WTC11 (cell line): ENCODE results near the gene ZNRF1.

Experiments used
- CTCF ChIP-seq: fragments of 200-600 bp; IDR thresholded peaks from 2 replicates; pipeline ENCODE4 v1.8.0; 2022; ENCODE audit warnings: antibody characterized with exemption
- HMGA2 ChIP-seq: fragments of 250-450 bp; sonication (Bioruptor Pico); IDR thresholded peaks from 2 replicates; pipeline ENCODE4 v1.4.0; 2021; ENCODE audit warnings: mild to moderate bottlenecking, moderate library complexity
- SMAD3 ChIP-seq: sonication (generic); formaldehyde crosslinking; IDR thresholded peaks from 2 replicates; pipeline ENCODE4 v1.8.0; 2022; ENCODE audit warnings: missing genetic modification reagents, mild to moderate bottlenecking, borderline replicate concordance
- ZMAT4 ChIP-seq: fragments of 250-450 bp; sonication (Bioruptor Pico); IDR thresholded peaks from 2 replicates; pipeline ENCODE4 v1.9.0; 2021; ENCODE audit warnings: mild to moderate bottlenecking
- ZNF138 ChIP-seq: sonication (generic); formaldehyde crosslinking; conservative IDR thresholded peaks from 2 replicates; pipeline ENCODE4 v1.8.1; 2022; ENCODE audit warnings: mild to moderate bottlenecking, moderate library complexity, missing genetic modification reagents
- ZSCAN18 ChIP-seq: fragments of 250-450 bp; sonication (Bioruptor Pico); IDR thresholded peaks from 2 replicates; pipeline ENCODE4 v2.1.2; 2022; ENCODE audit warnings: mild to moderate bottlenecking, moderate library complexity

- TF ChIP-seq SMAD3 (no peak), HMGA2 (CRISPR knock-in tag) (no peak), CTCF (no peak), ZMAT4 (no peak), ZNF138 (CRISPR knock-in tag) (no peak), ZSCAN18 (no peak)
Measured at GRCh38 chr16:75120253-75120652, 121.4 kb downstream of the ZNRF1 start.
